ENCODE measurements around the gene SLC12A8. TPM values are rescaled to one million over a fixed set of nuclear protein-coding genes. Genes with fewer than 3 reads are reported as not detected.

Gene SLC12A8
- total and polyA plus RNA-seq, 9 of the 15 experiments (the other 6 are each of a cell fraction or from before 2014, with no cell fraction given): 0.04 to 0.33 (median 0.09) TPM; not detected in 4

DNA sequence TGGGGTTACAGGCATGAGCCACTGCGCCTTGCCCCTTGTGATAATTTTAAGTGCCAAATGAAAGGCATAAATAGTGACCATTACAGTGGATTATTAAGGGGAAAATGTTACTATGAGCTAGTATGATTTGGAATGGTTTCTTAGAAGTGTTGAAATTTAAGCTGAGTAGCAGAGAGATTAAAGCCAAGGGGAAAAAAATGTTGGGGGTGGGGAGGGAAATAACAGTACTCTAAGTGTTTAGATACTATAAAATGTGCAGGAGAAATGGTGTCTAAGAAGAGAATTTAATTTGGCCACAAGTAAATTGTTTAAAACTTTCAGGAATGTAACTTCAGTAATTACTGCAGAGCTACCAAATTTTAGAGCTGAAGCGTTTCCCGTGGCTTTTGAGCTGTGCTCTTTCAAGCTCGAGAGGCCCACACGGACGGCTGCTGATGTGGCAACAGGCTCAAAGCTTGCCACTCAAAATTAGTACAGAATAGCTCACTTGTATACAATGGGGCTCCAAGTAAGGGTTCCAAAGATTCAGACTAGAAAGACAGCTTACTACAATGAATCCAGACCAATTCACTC, 23.9 kb upstream of the SLC12A8 start:
- POLR2A ChIA-PET: no interaction called here
- no peak for FAIRE-seq
- intact Hi-C loops (cut with micrococcal nuclease) (no loop called here), in situ Hi-C loops (cut with MboI) (no loop called here)
- CTCF ChIA-PET (ENCODE audit: low intra/inter-chr PET ratio): no interaction called here
- no peaks in the 10 kb centered on the region for H3K9me3 ChIP-seq (replicated peaks; ENCODE audit: control insufficient read depth, insufficient read depth, low read depth, low read length)
- ATAC-seq: no peak
- no peak overlapping the region for H3K27ac ChIP-seq (ENCODE audit: extremely low read depth, low read depth, low read length)
- no peaks in the 10 kb centered on the region for H3K79me2 ChIP-seq (ENCODE audit: control insufficient read depth, insufficient read depth, low read length)
- no peak overlapping the region for H2AFZ ChIP-seq (ENCODE audit: low read depth, low read length)
- H4K20me1 ChIP-seq (replicated peaks; ENCODE audit: control insufficient read depth, insufficient read depth, low read length): no peaks in the 10 kb centered on the region
- WGBS (ENCODE audit: insufficient coverage, low coverage, missing lambda C conversion rate): 98% methylated on average over 6 of the region's 6 CpGs
- no peaks in the 10 kb centered on the region; a peak in 1 of 5 replicates for H3K4me1 ChIP-seq (replicated peaks in 1 of 2; ENCODE audit: control insufficient read depth in 2 of 2, insufficient read depth in 2 of 2, low read length in 2 of 2)
- no peak for DNase-seq (ENCODE audit: extremely low read depth in 1 of 4, low spot score in 3 of 4)
- H3K9me1 ChIP-seq (ENCODE audit: control insufficient read depth, insufficient read depth, low read length): no peaks in the 10 kb centered on the region
- no peaks in the 10 kb centered on the region for H3K27me3 ChIP-seq (ENCODE audit: control insufficient read depth in 2 of 2, insufficient read depth in 2 of 2, low read length in 2 of 2)
- no peak overlapping the region for H3K9ac ChIP-seq (ENCODE audit: insufficient read depth in 1 of 2, low read depth in 2 of 2, low read length in 2 of 2)
- no TSS peak for BruUV-seq (replicated peaks)
- H3K36me3 ChIP-seq (ENCODE audit: control insufficient read depth, insufficient read depth, low read length): peaks cover 17% of the 10 kb centered on the region; the same call in 2 of the 3 replicates
- H3K4me2 ChIP-seq (ENCODE audit: insufficient read depth, low read length): no peak overlapping the region
- H3K4me3 ChIP-seq: no peak overlapping the region
- TF ChIP-seq ZNF444 (CRISPR knock-in tag; IDR thresholded peaks at IDR 0.05) (no peak), NCOA6 (IDR thresholded peaks at IDR 0.05) (no peak), CAMTA2 (CRISPR knock-in tag; conservative IDR thresholded peaks at IDR 0.05) (no peak), NR4A1 (CRISPR knock-in tag; IDR thresholded peaks at IDR 0.05) (no peak), NR4A1 (tag; IDR thresholded peaks at IDR 0.05) (no peak), ZNF311 (CRISPR knock-in tag; IDR thresholded peaks at IDR 0.05) (no peak), GABPB1 (CRISPR knock-in tag; IDR thresholded peaks at IDR 0.05) (no peak), MTF1 (CRISPR knock-in tag; IDR thresholded peaks at IDR 0.05; ENCODE audit: borderline replicate concordance) (no peak), CBFB (CRISPR knock-in tag; IDR thresholded peaks at IDR 0.05) (no peak), ATF1 (CRISPR knock-in tag; IDR thresholded peaks at IDR 0.05) (no peak), ATF1 (tag; IDR thresholded peaks at IDR 0.05) (no peak), BACH1 (tag; IDR thresholded peaks at IDR 0.05) (no peak), IFI16 (CRISPR knock-in tag; IDR thresholded peaks at IDR 0.05) (no peak), ZFP30 (CRISPR knock-in tag; IDR thresholded peaks at IDR 0.05; ENCODE audit: borderline replicate concordance) (no peak)
- TF ChIP-seq, protein P1, sequence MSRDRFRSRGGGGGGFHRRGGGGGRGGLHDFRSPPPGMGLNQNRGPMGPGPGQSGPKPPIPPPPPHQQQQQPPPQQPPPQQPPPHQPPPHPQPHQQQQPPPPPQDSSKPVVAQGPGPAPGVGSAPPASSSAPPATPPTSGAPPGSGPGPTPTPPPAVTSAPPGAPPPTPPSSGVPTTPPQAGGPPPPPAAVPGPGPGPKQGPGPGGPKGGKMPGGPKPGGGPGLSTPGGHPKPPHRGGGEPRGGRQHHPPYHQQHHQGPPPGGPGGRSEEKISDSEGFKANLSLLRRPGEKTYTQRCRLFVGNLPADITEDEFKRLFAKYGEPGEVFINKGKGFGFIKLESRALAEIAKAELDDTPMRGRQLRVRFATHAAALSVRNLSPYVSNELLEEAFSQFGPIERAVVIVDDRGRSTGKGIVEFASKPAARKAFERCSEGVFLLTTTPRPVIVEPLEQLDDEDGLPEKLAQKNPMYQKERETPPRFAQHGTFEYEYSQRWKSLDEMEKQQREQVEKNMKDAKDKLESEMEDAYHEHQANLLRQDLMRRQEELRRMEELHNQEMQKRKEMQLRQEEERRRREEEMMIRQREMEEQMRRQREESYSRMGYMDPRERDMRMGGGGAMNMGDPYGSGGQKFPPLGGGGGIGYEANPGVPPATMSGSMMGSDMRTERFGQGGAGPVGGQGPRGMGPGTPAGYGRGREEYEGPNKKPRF (IDR thresholded peaks at IDR 0.05; ENCODE audit: low read depth, low read length): no peak
- TF ChIP-seq, protein P2, sequence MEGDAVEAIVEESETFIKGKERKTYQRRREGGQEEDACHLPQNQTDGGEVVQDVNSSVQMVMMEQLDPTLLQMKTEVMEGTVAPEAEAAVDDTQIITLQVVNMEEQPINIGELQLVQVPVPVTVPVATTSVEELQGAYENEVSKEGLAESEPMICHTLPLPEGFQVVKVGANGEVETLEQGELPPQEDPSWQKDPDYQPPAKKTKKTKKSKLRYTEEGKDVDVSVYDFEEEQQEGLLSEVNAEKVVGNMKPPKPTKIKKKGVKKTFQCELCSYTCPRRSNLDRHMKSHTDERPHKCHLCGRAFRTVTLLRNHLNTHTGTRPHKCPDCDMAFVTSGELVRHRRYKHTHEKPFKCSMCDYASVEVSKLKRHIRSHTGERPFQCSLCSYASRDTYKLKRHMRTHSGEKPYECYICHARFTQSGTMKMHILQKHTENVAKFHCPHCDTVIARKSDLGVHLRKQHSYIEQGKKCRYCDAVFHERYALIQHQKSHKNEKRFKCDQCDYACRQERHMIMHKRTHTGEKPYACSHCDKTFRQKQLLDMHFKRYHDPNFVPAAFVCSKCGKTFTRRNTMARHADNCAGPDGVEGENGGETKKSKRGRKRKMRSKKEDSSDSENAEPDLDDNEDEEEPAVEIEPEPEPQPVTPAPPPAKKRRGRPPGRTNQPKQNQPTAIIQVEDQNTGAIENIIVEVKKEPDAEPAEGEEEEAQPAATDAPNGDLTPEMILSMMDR (IDR thresholded peaks at IDR 0.05 in 2 of 3, conservative IDR thresholded peaks at IDR 0.05 in 1 of 3; ENCODE audit: insufficient read depth in 2 of 3, low read depth in 1 of 3, low read length in 3 of 3): no peak
- TF ChIP-seq, protein P3, sequence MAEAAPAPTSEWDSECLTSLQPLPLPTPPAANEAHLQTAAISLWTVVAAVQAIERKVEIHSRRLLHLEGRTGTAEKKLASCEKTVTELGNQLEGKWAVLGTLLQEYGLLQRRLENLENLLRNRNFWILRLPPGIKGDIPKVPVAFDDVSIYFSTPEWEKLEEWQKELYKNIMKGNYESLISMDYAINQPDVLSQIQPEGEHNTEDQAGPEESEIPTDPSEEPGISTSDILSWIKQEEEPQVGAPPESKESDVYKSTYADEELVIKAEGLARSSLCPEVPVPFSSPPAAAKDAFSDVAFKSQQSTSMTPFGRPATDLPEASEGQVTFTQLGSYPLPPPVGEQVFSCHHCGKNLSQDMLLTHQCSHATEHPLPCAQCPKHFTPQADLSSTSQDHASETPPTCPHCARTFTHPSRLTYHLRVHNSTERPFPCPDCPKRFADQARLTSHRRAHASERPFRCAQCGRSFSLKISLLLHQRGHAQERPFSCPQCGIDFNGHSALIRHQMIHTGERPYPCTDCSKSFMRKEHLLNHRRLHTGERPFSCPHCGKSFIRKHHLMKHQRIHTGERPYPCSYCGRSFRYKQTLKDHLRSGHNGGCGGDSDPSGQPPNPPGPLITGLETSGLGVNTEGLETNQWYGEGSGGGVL (CRISPR knock-in tag; IDR thresholded peaks at IDR 0.05): no peak
- TF ChIP-seq, protein P4, sequence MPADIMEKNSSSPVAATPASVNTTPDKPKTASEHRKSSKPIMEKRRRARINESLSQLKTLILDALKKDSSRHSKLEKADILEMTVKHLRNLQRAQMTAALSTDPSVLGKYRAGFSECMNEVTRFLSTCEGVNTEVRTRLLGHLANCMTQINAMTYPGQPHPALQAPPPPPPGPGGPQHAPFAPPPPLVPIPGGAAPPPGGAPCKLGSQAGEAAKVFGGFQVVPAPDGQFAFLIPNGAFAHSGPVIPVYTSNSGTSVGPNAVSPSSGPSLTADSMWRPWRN (IDR thresholded peaks at IDR 0.05; ENCODE audit: low read depth): no peak
